ENCODE data around the gene COASY. TPM values are rescaled to one million over a fixed set of nuclear protein-coding genes. Genes with fewer than 3 reads are reported as not detected.
"Not testable (repeated sequence)": the region's sequence is repeated elsewhere in the genome, so short reads cannot be mapped to it uniquely, and the experiment has no call there.

COASY gene
- total and polyA plus RNA-seq, 8 donors = 15.6 to 127 (median 82.4) TPM

DNA sequence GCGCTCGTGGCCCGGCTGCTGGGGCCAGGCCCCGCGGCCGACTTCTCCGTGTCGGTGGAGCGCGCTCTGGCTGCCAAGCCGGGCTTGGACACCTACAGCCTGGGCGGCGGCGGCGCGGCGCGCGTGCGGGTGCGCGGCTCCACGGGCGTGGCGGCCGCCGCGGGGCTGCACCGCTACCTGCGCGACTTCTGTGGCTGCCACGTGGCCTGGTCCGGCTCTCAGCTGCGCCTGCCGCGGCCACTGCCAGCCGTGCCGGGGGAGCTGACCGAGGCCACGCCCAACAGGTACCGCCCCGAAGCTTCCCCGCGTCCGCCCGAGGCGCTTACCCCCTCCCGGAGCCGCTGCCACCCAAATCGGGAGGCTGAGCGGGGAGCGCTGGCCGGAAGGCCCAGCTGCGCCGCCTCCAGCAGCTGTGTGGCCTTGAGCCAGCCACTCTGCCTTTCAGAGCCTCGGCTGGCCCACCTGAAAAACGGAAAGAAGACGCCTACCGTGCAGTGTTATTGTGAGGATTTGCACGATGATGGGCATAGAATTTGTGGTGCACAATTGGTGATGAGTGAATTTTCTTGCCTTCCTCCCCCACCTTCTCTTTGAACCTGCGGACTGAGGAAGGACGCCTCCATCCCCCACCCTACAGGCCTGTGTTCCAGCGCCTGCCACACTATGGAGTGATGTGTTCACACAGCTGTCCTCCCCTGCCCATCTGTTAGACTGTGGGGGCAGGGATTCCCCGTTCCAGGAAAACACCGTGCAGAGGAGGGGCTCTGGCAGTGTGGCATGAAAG is 25.4 kb upstream of the COASY start:
- Histone ChIP-seq H3K9me3 (no peaks in the 10 kb centered on the region), H3K36me3 (peaks cover 20 to 35% (median 30%) of the 10 kb centered on the region in 4 donors), H3K4me1 (peaks cover 29 to 46% (median 41%) of the 10 kb centered on the region in 4 donors), H3K4me3 (peak overlapping the region; percentile 62 to 73 (median 64)), H3K27ac (peak overlapping the region; percentile 93 to 98 (median 97)), H3K27me3 (no peaks in the 10 kb centered on the region)
- WGBS, 5 donors = 0 to 1% (median 1%) methylated on average over 12 to 65 of the region's 65 CpGs
- DNase-seq = peak; percentile 90 to 93
- peak; percentile 35 to 79 (median 52) for TF ChIP-seq POLR2AphosphoS5 (IDR thresholded peaks at IDR 0.05)
- TF ChIP-seq, protein P1, sequence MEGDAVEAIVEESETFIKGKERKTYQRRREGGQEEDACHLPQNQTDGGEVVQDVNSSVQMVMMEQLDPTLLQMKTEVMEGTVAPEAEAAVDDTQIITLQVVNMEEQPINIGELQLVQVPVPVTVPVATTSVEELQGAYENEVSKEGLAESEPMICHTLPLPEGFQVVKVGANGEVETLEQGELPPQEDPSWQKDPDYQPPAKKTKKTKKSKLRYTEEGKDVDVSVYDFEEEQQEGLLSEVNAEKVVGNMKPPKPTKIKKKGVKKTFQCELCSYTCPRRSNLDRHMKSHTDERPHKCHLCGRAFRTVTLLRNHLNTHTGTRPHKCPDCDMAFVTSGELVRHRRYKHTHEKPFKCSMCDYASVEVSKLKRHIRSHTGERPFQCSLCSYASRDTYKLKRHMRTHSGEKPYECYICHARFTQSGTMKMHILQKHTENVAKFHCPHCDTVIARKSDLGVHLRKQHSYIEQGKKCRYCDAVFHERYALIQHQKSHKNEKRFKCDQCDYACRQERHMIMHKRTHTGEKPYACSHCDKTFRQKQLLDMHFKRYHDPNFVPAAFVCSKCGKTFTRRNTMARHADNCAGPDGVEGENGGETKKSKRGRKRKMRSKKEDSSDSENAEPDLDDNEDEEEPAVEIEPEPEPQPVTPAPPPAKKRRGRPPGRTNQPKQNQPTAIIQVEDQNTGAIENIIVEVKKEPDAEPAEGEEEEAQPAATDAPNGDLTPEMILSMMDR (IDR thresholded peaks at IDR 0.05) = no peak
- intact Hi-C loops (cut with DNase I; ENCODE audit: low total_unique reads) = no loop called here

- 84 to 87% (median 85%) methylated on average over 26 to 31 of the region's 31 CpGs for WGBS, 5 donors
- TF ChIP-seq, protein P1 (IDR thresholded peaks at IDR 0.05) = no peak
- TF ChIP-seq POLR2A (IDR thresholded peaks at IDR 0.05) = no peak
- H3K9me3 ChIP-seq = no peaks in the 10 kb centered on the region
- H3K27me3 ChIP-seq = no peaks in the 10 kb centered on the region
- no peak for DNase-seq
- peaks cover 25 to 42% (median 37%) of the 10 kb centered on the region in 4 donors for H3K36me3 ChIP-seq
- peaks cover 30 to 50% (median 38%) of the 10 kb centered on the region in 4 donors for H3K4me1 ChIP-seq
- intact Hi-C loops (cut with DNase I; ENCODE audit: low total_unique reads) = no loop called here
- H3K27ac ChIP-seq = peak overlapping the region; percentile 93 to 98 (median 97)
- H3K4me3 ChIP-seq = peak overlapping the region; percentile 62 to 73 (median 64)
Observed at GRCh38 chr17:42537156-42537805, 24.7 kb upstream of the COASY start.

DNA sequence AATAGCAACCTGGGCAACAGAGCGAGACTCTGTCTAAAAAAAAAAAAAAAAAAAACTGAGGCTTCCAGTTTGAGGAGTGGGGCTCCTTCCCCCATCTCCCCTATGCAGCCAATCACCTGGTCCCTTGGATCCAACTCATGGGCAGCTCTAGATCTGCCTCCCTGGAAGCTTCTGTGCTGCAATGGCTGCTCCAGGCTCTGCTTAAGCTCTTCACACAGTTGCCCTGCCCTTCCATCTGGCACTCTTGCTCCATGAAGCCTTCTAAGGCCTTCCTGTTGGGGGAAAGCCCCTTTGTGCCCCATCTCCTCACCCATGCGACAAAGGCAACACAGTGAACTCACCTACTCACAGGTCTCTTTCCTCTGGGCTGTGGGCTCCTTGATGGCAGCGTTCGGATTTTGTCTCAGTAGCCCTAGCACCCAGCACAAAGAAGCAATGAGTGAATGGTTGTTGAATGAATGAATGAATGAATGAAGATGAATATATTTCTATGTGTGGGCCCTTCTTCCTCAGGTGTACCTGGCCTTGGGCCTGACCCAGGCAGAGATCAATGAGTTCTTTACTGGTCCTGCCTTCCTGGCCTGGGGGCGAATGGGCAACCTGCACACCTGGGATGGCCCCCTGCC is 24.0 kb upstream of the COASY start:
- intact Hi-C loops (cut with DNase I; ENCODE audit: low total_unique reads) = no loop called here

DNA sequence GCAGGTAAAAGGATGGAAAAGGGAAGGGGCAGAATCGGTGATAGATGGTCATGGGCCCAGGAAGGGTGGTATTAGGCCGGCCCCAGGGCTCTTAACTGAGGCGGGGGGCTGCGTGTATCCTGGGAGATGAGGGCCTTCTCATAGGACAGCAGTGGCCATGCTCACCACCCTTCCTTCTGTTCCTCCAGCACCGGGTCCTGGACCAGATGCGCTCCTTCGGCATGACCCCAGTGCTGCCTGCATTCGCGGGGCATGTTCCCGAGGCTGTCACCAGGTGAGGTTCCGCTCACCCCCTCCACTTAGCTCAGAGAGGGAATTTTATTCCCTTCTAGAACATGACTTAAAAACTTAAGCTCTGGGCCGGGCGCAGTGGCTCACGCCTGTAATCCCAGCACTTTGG is 23.5 kb upstream of the COASY start:
- Histone ChIP-seq H3K9me3 (no peaks in the 10 kb centered on the region), H3K4me1 (peaks cover 27 to 47% (median 30%) of the 10 kb centered on the region in 4 donors), H3K4me3 (no peak overlapping the region), H3K27ac (no peak overlapping the region), H3K27me3 (no peaks in the 10 kb centered on the region), H3K36me3 (peaks cover 37 to 54% (median 49%) of the 10 kb centered on the region in 4 donors)
- TF ChIP-seq EP300 (IDR thresholded peaks at IDR 0.05) (no peak), POLR2AphosphoS5 (IDR thresholded peaks at IDR 0.05) (no peak), POLR2A (IDR thresholded peaks at IDR 0.05) (no peak)
- TF ChIP-seq, protein P1 (IDR thresholded peaks at IDR 0.05) = no peak
- 92 to 98% (median 94%) methylated on average over 14 of the region's 14 CpGs for WGBS, 5 donors
- no peak for DNase-seq
- intact Hi-C loops (cut with DNase I; ENCODE audit: low total_unique reads) = no loop called here

More for the DNA sequence above, 24.0 kb upstream of the COASY start:
- TF ChIP-seq POLR2A (IDR thresholded peaks at IDR 0.05) = no peak
- TF ChIP-seq, protein P1 (IDR thresholded peaks at IDR 0.05) = no peak
- no peak for TF ChIP-seq POLR2AphosphoS5 (IDR thresholded peaks at IDR 0.05)
- TF ChIP-seq EP300 (IDR thresholded peaks at IDR 0.05) = no peak
- DNase-seq = no peak
- Histone ChIP-seq H3K4me3 (peak overlapping the region in 1 of 4 donors; percentile 64), H3K9me3 (no peaks in the 10 kb centered on the region), H3K4me1 (peaks cover 30 to 47% (median 31%) of the 10 kb centered on the region in 4 donors), H3K36me3 (peaks cover 31 to 49% (median 44%) of the 10 kb centered on the region in 4 donors), H3K27me3 (no peaks in the 10 kb centered on the region), H3K27ac (peak overlapping the region in 1 of 5 donors; percentile 98)
- 89 to 98% (median 96%) methylated on average over 5 of the region's 5 CpGs for WGBS, 5 donors

GRCh38 chr17:42540558-42540957 is 21.4 kb upstream of the COASY start:
- 81 to 95% (median 87%) methylated on average over 4 of the region's 4 CpGs for WGBS, 5 donors

More at GRCh38 chr17:42540558-42540957, 21.4 kb upstream of the COASY start:
- H3K27me3 ChIP-seq; H3K4me3 ChIP-seq; intact Hi-C loops (cut with DNase I; ENCODE audit: low total_unique reads); DNase-seq; H3K9me3 ChIP-seq: not testable (repeated sequence)
- H3K36me3 ChIP-seq = peaks cover 43 to 75% (median 64%) of the 10 kb centered on the region in 4 donors
- peaks cover 18 to 38% (median 24%) of the 10 kb centered on the region in 4 donors for H3K4me1 ChIP-seq
- H3K27ac ChIP-seq = peak overlapping the region in 3 of 5 donors; percentile 65 to 84 (median 76)
